Measurements from ENCODE around the gene PRUNE2.

Gene PRUNE2

GRCh38 chr9:76810377-76810957, 95.4 kb downstream of the PRUNE2 start:
- H3K4me3 ChIP-seq (ENCODE audit: low read depth, low read length): no peak overlapping the region
- H3K36me3 ChIP-seq: no peaks in the 10 kb centered on the region
- peaks cover 5% of the 10 kb centered on the region for H3K4me1 ChIP-seq
- H3K9me3 ChIP-seq: no peaks in the 10 kb centered on the region
- peak; percentile 69 for DNase-seq
- TF ChIP-seq CTCF (IDR thresholded peaks at IDR 0.05; ENCODE audit: low read depth, low read length): peak; percentile 96
- no peaks in the 10 kb centered on the region for H3K27me3 ChIP-seq

- peaks cover 5% of the 10 kb centered on the region for H3K4me1 ChIP-seq
- TF ChIP-seq CTCF (IDR thresholded peaks at IDR 0.05; ENCODE audit: low read depth, low read length): no peak
These were observed 97.3 kb downstream of the PRUNE2 start for GRCh38 chr9:76808636-76809035.

GRCh38 chr9:76803762-76804161, 102.2 kb downstream of the PRUNE2 start:
- Histone ChIP-seq H3K36me3 (no peaks in the 10 kb centered on the region), H3K4me3 (ENCODE audit: low read depth, low read length) (no peak overlapping the region), H3K9me3 (no peaks in the 10 kb centered on the region), H3K27me3 (no peaks in the 10 kb centered on the region), H3K4me1 (peaks cover 9% of the 10 kb centered on the region)
- no peak for DNase-seq
- TF ChIP-seq CTCF (IDR thresholded peaks at IDR 0.05; ENCODE audit: low read depth, low read length): no peak

More at GRCh38 chr9:76808636-76809035, 97.3 kb downstream of the PRUNE2 start:
- no peak for DNase-seq
- Histone ChIP-seq H3K9me3 (no peaks in the 10 kb centered on the region), H3K4me3 (ENCODE audit: low read depth, low read length) (no peak overlapping the region), H3K36me3 (no peaks in the 10 kb centered on the region), H3K27me3 (no peaks in the 10 kb centered on the region)

GRCh38 chr9:76803083-76803482, 102.8 kb downstream of the PRUNE2 start:
- H3K27me3 ChIP-seq: no peaks in the 10 kb centered on the region
- H3K4me3 ChIP-seq (ENCODE audit: low read depth, low read length): no peak overlapping the region
- H3K9me3 ChIP-seq: no peaks in the 10 kb centered on the region
- no peak for TF ChIP-seq CTCF (IDR thresholded peaks at IDR 0.05; ENCODE audit: low read depth, low read length)
- H3K36me3 ChIP-seq: no peaks in the 10 kb centered on the region
- H3K4me1 ChIP-seq: peaks cover 9% of the 10 kb centered on the region
- no peak for DNase-seq

- no peaks in the 10 kb centered on the region for H3K9me3 ChIP-seq
- no peaks in the 10 kb centered on the region; the same call in 1 of the 2 replicates for H3K36me3 ChIP-seq
- no peak overlapping the region for H3K4me3 ChIP-seq (ENCODE audit: low read depth, low read length)
- DNase-seq: no peak
- H3K27me3 ChIP-seq: no peaks in the 10 kb centered on the region
- no peak for TF ChIP-seq CTCF (IDR thresholded peaks at IDR 0.05; ENCODE audit: low read depth, low read length)
- peaks cover 9% of the 10 kb centered on the region for H3K4me1 ChIP-seq
These were observed 105.0 kb downstream of the PRUNE2 start for GRCh38 chr9:76800901-76801300.

- no peaks in the 10 kb centered on the region; the same call in 1 of the 2 replicates for H3K36me3 ChIP-seq
- TF ChIP-seq CTCF (IDR thresholded peaks at IDR 0.05; ENCODE audit: low read depth, low read length): no peak
- no peak overlapping the region for H3K4me3 ChIP-seq (ENCODE audit: low read depth, low read length)
- H3K9me3 ChIP-seq: no peaks in the 10 kb centered on the region
- DNase-seq: no peak
- peaks cover 12% of the 10 kb centered on the region for H3K4me1 ChIP-seq
- no peaks in the 10 kb centered on the region for H3K27me3 ChIP-seq
These were observed 106.4 kb downstream of the PRUNE2 start for GRCh38 chr9:76799473-76799872.

All from BE2C (cell line).